PC-3 (cell line): ENCODE results near the gene ATF1.

Experiments
- CTCF ChIP-seq: fragments of 300-600 bp; sonication (generic); conservative IDR thresholded peaks from 2 replicates; pipeline ENCODE4 v1.5.1; 2017; ENCODE audit warnings: antibody characterized with exemption, low read depth, mild to moderate bottlenecking, low read length
- EZH2 ChIP-seq: fragments of 300-600 bp; sonication (generic); IDR thresholded peaks from one replicate; pipeline ENCODE4 v1.6.1; 2017; ENCODE audit warnings: antibody characterized with exemption, mild to moderate bottlenecking, low read length; ENCODE audit not compliant: unreplicated experiment
- EZH2phosphoT487 ChIP-seq: fragments of 300-600 bp; sonication (generic); IDR thresholded peaks from 2 replicates; pipeline ENCODE4 v1.6.1; 2018; ENCODE audit warnings: mild to moderate bottlenecking, antibody characterized with exemption, low read length, borderline replicate concordance

- TF ChIP-seq EZH2phosphoT487 (no peak), CTCF (no peak), EZH2 (no peak)
Measured at GRCh38 chr12:50790081-50790480, 26.2 kb downstream of the ATF1 start.
